ELR (cell line): ENCODE results near the gene ACOT7.

Experiments
- DNase-seq: peaks from one replicate; pipeline ENCODE4 v3.0.0-alpha.2; 2015; ENCODE audit warnings: low read depth

Gene ACOT7

GRCh38 chr1:6424000-6424565, 30.5 kb upstream of the ACOT7 start:
- no peak for DNase-seq

DNA sequence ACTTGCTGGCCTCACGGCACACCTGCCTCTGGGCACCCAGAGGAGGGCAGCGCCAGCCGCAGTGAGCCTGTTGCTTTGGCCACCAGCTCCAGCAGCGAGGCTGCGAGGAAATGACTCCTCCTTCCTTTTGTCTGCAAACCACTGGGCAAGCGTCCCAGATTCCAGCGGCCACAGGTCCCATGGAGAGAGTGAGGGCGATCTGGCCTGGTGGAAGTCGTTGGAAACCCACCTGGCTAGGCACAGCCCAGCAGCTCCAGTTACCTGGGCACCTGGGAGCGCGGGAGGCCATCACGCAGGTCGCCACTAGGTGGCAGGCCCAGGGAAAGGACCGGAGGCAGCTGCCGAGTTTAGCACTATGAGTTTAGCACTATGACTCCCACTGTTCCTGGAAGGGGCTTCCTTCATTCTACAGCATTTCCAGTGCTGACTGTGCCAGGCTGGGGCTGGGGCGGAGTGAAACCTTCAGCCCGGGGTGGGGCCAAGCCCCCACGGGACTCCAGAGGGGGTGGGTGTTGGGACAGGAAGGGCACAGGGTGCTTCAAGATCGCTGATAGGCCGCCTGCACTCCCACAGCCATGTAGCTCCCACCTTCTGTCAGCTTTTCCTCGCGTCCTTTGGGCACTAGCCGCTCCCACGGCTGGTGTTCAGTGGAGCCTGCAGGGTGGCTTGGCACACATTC, 29.9 kb upstream of the ACOT7 start:
- DNase-seq = peak; percentile 67

DNA sequence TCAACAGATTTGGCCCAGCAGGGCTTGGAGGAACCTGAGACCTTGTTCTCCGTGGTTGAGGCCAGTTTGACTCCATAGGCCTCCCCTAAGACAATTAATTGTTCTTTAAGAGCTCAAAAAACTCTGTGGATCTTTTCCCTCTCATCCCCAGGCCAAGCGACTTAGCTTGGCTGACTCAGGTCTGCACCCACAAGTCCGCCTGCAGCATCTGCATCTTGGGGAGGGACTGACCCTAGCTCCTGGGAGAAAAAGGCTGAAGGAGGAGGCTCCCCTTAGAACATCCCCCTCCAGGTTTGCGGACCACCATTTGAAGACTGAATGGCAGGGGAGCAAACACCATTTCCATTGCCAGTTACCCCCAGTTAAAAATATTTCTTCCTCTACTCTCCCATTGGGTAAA, 27.7 kb upstream of the ACOT7 start:
- DNase-seq = no peak

- no peak for DNase-seq
Observed at GRCh38 chr1:6420454-6421042, 27.0 kb upstream of the ACOT7 start.

GRCh38 chr1:6419804-6420453, 26.4 kb upstream of the ACOT7 start, which contains the start of gene HES2:
Gene HES2, minus strand, starts transcription at chr1:6419919. Its CDS starts 99 bp downstream, at chr1:6419820.
- no peak for DNase-seq

GRCh38 chr1:6419397-6419803, 25.8 kb upstream of the ACOT7 start:
- no peak for DNase-seq

DNA sequence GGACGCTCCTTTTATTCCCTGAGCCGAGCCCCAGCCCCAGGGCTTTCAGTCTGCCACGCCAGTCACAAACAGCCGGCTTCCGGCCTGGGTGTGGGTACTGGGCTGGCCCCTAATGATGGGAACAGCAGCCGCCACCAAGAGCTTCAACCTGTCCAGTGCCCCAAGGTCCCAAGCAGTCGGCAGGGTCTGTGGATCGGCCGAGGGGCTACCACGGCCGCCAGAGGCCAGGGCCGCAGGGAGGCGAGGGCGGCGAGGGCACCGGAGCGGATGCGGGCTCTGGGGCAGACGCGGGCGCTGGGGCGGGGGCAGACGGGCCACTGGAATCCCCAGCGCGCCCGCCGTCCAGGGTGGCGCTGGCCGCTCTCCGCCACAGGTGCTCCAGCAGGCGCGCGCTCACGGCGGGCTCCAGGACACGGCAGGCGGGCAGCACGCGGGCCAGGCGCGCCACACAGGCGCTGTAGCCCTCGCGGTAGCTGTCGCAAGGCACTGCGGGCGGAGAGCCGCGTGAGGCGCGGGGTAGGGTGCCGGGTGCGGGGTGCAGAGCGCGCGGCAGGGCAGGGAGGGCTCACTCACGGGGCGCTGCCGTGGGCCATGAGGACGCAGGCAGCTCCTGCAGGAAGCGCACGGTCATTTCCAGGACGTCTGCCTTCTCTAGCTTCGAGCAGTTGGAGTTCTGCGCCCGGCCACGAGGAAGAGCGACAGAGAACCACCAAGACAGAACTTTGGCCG, 25.3 kb upstream of the ACOT7 start:
- no peak for DNase-seq

DNA sequence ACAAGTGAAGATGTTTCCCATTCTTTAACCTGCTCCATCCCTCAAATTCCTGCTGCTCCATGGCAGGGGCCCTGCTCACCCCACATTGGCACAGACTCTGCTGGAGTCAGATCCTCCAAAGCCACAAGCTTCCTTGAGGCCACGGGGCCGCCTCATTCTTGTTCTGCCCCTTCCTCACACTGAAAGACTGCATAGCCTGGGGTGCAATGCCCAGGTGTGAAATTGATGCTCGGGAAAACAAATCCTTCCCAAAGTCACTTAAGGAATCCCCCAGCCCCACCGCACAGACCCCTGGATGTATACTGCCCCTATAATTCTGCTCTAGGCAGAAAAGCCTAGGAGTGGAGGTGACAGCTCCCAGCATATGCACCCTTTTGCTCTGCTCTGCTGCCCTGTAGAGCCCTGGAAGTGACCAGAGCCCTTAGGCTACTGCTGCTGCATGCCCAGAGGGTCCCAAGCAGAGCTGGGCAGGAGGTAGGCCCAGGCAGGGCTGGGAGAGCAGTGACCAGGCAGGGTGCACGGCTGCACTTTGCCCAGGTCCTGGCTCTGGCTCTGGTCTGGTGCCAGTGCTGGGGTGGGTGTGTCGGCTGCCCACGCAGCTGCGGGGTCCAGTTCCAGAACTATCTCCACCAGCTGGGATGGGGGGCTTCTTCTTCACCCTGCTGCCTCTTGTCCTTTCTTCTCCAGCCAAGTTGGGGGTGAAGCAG, 24.5 kb upstream of the ACOT7 start:
- DNase-seq = no peak

DNA sequence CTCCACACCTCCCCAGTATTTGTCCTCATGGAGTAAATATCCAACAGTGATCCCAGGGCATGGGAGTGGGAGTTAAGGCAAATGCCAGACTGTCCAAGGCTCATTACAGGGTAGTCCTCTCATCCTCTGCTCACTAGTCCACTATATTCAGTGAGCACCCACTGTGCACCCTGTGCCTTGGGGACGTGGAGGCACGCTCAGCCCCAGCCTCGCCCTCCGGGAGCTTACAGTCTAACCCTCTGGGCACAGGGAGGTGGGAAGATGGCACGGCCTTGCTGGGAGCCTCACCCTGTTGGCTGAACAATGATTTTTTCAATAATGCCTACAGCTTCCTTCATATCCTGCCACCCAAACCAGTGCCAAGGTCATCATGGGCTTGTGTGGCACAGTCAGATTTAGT, 23.3 kb upstream of the ACOT7 start:
- no peak for DNase-seq

GRCh38 chr1:6416295-6416656, 22.7 kb upstream of the ACOT7 start:
- no peak for DNase-seq

GRCh38 chr1:6414881-6415626, 21.5 kb upstream of the ACOT7 start:
- DNase-seq = no peak

DNA sequence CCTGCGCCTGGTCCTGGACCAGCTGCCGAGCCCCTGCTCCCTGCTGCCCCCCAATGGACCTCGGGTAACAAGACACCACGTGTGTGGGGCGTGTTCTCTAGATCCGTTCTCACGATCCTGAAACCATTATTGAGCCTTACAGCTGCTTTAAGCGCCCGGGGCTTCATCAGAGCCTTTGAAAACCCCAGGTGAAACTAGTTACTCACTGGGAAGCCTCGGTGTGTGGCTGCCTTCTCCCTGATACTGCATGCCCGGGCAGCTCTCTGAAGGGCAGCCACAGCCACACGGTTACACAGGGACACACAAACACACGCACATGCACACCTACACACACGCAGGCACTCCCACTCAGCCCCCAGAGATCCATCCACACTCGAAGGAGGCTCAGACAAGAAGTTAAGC, 20.9 kb upstream of the ACOT7 start:
- peak; percentile 80 for DNase-seq

DNA sequence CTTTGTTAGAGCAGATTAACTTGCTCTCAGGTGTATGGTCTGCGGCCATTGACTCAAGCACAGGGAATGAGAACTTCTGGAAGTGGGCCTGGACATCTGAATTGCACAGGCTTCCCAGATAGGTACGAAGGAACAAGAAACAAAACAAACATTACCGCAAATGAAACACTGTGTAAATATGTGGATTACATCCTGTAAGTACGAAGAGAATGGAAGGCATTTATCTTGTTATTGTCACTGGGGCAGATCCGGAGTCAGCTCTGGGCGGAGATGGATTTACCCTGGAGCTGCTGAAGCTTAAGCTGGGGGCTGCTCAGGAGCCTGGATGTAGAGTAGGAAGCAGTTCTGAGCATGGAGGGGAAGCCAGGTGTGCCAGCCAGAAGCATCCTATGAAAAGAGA, 19.3 kb upstream of the ACOT7 start:
- DNase-seq = peak; percentile 38

GRCh38 chr1:6410248-6410893, 16.8 kb upstream of the ACOT7 start:
- DNase-seq = no peak

- no peak for DNase-seq
Observed at GRCh38 chr1:6409733-6410132, 16.2 kb upstream of the ACOT7 start.

- DNase-seq = no peak
Observed at GRCh38 chr1:6409053-6409452, 15.5 kb upstream of the ACOT7 start.

- DNase-seq = no peak
Observed at GRCh38 chr1:6408023-6408422, 14.5 kb upstream of the ACOT7 start.

DNA sequence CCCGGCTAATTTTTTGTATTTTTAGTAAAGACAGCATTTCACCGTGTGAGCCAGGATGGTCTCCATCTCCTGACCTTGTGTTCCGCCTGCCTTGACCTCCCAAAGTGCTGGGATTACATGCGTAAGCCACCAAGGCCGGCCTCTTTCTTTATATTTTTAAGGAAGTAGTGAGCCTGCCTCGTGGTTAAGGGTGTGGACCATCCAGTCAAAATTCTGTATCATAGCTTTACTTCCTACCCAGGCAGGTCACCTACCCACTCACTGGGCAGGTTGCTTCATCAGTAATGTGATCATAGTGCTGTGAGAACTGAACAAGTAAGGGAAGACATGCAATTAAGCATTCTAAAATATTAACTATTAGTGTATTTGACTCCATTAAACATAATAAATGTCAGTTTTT, 8.1 kb upstream of the ACOT7 start:
- no peak for DNase-seq

DNA sequence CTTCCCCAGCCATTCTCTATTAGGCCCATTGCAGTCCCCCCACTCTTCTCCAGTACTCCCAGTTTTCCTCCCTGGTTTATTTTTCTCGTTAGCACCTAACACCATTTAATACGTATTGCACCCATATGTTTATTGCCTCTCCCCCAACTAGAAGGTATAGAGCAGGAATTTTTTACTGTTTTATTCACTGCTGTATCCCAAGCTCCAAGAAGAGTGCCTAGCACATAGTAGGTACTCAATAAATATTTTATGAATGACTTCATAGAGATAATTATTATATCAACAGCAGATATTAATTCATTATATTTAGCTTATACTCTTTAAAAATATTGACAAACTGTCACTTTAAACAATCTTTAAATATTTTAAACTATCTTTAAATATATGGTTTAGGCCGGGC, 5.7 kb upstream of the ACOT7 start:
- no peak for DNase-seq

- DNase-seq = no peak
Observed at GRCh38 chr1:6397844-6398441, 4.4 kb upstream of the ACOT7 start.
